Measurements from ENCODE around the gene PCDHA8. TPM values are rescaled to one million over a fixed set of nuclear protein-coding genes. Genes with fewer than 3 reads are reported as not detected.

PCDHA8 gene
- total and polyA plus RNA-seq, 2 of the 13 experiments (the other 11 are each of a cell fraction or from before 2014, with no cell fraction given) = 0.03 to 0.11 TPM

DNA sequence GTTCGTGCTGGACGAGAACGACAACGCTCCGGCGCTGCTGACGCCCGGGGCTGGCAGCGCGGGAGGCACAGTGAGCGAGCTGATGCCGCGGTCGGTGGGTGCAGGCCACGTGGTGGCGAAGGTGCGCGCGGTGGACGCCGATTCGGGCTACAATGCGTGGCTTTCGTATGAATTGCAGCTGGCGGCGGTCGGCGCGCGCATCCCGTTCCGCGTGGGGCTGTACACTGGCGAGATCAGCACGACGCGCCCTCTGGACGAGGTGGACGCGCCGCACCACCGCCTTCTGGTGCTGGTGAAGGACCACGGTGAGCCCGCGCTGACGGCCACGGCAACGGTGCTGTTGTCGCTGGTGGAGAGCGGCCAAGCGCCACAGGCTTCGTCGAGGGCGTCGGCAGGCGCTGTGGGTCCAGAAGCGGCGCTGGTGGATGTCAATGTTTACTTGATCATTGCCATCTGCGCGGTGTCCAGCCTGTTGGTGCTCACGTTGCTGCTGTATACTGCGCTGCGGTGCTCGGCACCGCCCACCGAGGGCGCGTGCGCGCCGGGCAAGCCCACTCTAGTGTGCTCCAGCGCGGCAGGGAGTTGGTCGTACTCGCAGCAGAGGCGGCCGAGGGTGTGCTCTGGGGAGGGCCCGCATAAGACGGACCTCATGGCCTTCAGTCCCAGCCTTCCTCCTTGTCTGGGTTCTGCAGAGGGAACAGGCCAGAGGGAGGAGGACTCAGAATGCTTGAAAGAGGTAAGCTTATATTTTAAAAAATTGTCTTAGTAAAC lies 43.1 kb downstream of the PCDHA8 start:
- Histone ChIP-seq H3K4me3 (replicated peaks in 1 of 3; ENCODE audit: insufficient read depth in 1 of 3, low read depth in 2 of 3, low read length in 3 of 3) (no peak overlapping the region), H3K27me3 (ENCODE audit: control insufficient read depth in 1 of 2, insufficient read depth in 2 of 2, low read length in 2 of 2) (no peaks in the 10 kb centered on the region), H3K9ac (ENCODE audit: insufficient read depth, low read depth, low read length) (no peak overlapping the region), H2AFZ (ENCODE audit: low read length) (no peak overlapping the region), H3K79me2 (ENCODE audit: insufficient read depth, low read length) (no peaks in the 10 kb centered on the region), H3K27ac (ENCODE audit: extremely low read length, insufficient read depth, low read length) (no peak overlapping the region), H3K9me3 (ENCODE audit: low read length) (no peaks in the 10 kb centered on the region), H3K4me2 (ENCODE audit: low read depth, low read length) (no peak overlapping the region), H4K20me1 (ENCODE audit: insufficient read depth, low read length) (no peaks in the 10 kb centered on the region), H3K36me3 (replicated peaks in 1 of 2; ENCODE audit: control insufficient read depth in 1 of 2, insufficient read depth in 2 of 2, low read length in 2 of 2) (no peaks in the 10 kb centered on the region), H3K4me1 (ENCODE audit: insufficient read depth, low read length) (no peaks in the 10 kb centered on the region)
- no TSS peak for BruUV-seq (replicated peaks)
- FAIRE-seq (no peak), ATAC-seq (no peak), DNase-seq (ENCODE audit: low spot score) (no peak)
- intact Hi-C loops (cut with micrococcal nuclease; ENCODE audit: unreplicated experiment) = no loop called here
- ChIA-PET CTCF (ENCODE audit: low intra/inter-chr PET ratio, low total read pairs) (no interaction called here), POLR2A (no interaction called here)
- WGBS (ENCODE audit: low lambda C conversion rate) = 88% methylated on average over 71 of the region's 79 CpGs
- in situ Hi-C loops (cut with HindIII; ENCODE audit: extremely low pct_ligation_motif_present, low pct_unique_long_range_greater_than_20kb) = no loop called here
- TF ChIP-seq, protein P1, sequence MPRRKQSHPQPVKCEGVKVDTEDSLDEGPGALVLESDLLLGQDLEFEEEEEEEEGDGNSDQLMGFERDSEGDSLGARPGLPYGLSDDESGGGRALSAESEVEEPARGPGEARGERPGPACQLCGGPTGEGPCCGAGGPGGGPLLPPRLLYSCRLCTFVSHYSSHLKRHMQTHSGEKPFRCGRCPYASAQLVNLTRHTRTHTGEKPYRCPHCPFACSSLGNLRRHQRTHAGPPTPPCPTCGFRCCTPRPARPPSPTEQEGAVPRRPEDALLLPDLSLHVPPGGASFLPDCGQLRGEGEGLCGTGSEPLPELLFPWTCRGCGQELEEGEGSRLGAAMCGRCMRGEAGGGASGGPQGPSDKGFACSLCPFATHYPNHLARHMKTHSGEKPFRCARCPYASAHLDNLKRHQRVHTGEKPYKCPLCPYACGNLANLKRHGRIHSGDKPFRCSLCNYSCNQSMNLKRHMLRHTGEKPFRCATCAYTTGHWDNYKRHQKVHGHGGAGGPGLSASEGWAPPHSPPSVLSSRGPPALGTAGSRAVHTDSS (CRISPR knock-in tag; conservative IDR thresholded peaks at IDR 0.05) = no peak
- no peak for TF ChIP-seq ZNF17 (CRISPR knock-in tag; IDR thresholded peaks at IDR 0.05)
- no peak for TF ChIP-seq MIXL1 (CRISPR knock-in tag; IDR thresholded peaks at IDR 0.05)
- TF ChIP-seq, protein P2, sequence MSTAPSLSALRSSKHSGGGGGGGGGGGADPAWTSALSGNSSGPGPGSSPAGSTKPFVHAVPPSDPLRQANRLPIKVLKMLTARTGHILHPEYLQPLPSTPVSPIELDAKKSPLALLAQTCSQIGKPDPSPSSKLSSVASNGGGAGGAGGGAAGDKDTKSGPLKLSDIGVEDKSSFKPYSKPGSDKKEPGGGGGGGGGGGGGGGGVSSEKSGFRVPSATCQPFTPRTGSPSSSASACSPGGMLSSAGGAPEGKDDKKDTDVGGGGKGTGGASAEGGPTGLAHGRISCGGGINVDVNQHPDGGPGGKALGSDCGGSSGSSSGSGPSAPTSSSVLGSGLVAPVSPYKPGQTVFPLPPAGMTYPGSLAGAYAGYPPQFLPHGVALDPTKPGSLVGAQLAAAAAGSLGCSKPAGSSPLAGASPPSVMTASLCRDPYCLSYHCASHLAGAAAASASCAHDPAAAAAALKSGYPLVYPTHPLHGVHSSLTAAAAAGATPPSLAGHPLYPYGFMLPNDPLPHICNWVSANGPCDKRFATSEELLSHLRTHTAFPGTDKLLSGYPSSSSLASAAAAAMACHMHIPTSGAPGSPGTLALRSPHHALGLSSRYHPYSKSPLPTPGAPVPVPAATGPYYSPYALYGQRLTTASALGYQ (CRISPR knock-in tag; IDR thresholded peaks at IDR 0.05) = no peak
- no peak for TF ChIP-seq ZFP36L2 (CRISPR knock-in tag; IDR thresholded peaks at IDR 0.05)
- TF ChIP-seq PLRG1 (conservative IDR thresholded peaks at IDR 0.05) = no peak
- no peak for TF ChIP-seq TOPORS (CRISPR knock-in tag; IDR thresholded peaks at IDR 0.05)
- TF ChIP-seq, protein P3, sequence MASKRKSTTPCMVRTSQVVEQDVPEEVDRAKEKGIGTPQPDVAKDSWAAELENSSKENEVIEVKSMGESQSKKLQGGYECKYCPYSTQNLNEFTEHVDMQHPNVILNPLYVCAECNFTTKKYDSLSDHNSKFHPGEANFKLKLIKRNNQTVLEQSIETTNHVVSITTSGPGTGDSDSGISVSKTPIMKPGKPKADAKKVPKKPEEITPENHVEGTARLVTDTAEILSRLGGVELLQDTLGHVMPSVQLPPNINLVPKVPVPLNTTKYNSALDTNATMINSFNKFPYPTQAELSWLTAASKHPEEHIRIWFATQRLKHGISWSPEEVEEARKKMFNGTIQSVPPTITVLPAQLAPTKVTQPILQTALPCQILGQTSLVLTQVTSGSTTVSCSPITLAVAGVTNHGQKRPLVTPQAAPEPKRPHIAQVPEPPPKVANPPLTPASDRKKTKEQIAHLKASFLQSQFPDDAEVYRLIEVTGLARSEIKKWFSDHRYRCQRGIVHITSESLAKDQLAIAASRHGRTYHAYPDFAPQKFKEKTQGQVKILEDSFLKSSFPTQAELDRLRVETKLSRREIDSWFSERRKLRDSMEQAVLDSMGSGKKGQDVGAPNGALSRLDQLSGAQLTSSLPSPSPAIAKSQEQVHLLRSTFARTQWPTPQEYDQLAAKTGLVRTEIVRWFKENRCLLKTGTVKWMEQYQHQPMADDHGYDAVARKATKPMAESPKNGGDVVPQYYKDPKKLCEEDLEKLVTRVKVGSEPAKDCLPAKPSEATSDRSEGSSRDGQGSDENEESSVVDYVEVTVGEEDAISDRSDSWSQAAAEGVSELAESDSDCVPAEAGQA (IDR thresholded peaks at IDR 0.05; ENCODE audit: low read depth) = no peak
- TF ChIP-seq, protein P3 (CRISPR knock-in tag; IDR thresholded peaks at IDR 0.05; ENCODE audit: borderline replicate concordance) = no peak
- TF ChIP-seq ZNF7 (CRISPR knock-in tag; IDR thresholded peaks at IDR 0.05) = no peak
- no peak for TF ChIP-seq ZC3H4 (CRISPR knock-in tag; IDR thresholded peaks at IDR 0.05; ENCODE audit: borderline replicate concordance)
- no peak for TF ChIP-seq ZFP36L1 (CRISPR knock-in tag; IDR thresholded peaks at IDR 0.05)
- TF ChIP-seq ZNF546 (CRISPR knock-in tag; conservative IDR thresholded peaks at IDR 0.05) = no peak
- TF ChIP-seq ZNF33B (CRISPR knock-in tag; IDR thresholded peaks at IDR 0.05) = no peak
- no peak for TF ChIP-seq ZSCAN22 (CRISPR knock-in tag; IDR thresholded peaks at IDR 0.05)
- no peak for TF ChIP-seq SMARCC2 (IDR thresholded peaks at IDR 0.05)
- no peak for TF ChIP-seq HDAC2 (CRISPR knock-in tag; IDR thresholded peaks at IDR 0.05)
- TF ChIP-seq ZNF550 (CRISPR knock-in tag; IDR thresholded peaks at IDR 0.05; ENCODE audit: borderline replicate concordance) = no peak

Data from HepG2 (cell line).